ENCODE results near the gene GDI1. TPM values are rescaled to one million over a fixed set of nuclear protein-coding genes. Genes with fewer than 3 reads are reported as not detected.

GDI1 gene
- total RNA-seq, 4 donors from 2014 or later, result 64.9 to 115 (median 73.6) TPM

- 71% methylated on average over 11 of the region's 21 CpGs for WGBS
- no peaks in the 10 kb centered on the region for H3K27me3 ChIP-seq
- no peak for DNase-seq (ENCODE audit: low spot score in 2 of 2)
- no peak overlapping the region for H3K27ac ChIP-seq
- peaks cover 37% of the 10 kb centered on the region for H3K4me1 ChIP-seq
- H3K9me3 ChIP-seq, result no peaks in the 10 kb centered on the region
- no peak overlapping the region for H3K4me3 ChIP-seq
- no peak for TF ChIP-seq EP300 (IDR thresholded peaks at IDR 0.05)
- no peak for TF ChIP-seq POLR2AphosphoS5 (IDR thresholded peaks at IDR 0.05)
- no peak for TF ChIP-seq CTCF (IDR thresholded peaks at IDR 0.05)
- no peak for TF ChIP-seq POLR2A (IDR thresholded peaks at IDR 0.05)
- peaks cover 29% of the 10 kb centered on the region for H3K36me3 ChIP-seq
These were observed 5.2 kb downstream of the GDI1 start for GRCh38 chrX:154441984-154442707.

GRCh38 chrX:154443479-154443910 is 6.5 kb downstream of the GDI1 start:
- no peak for DNase-seq (ENCODE audit: low spot score in 2 of 2)
- Histone ChIP-seq H3K9me3 (no peaks in the 10 kb centered on the region), H3K4me1 (peaks cover 26% of the 10 kb centered on the region), H3K4me3 (peak overlapping the region; percentile 61), H3K27me3 (no peaks in the 10 kb centered on the region), H3K27ac (peak overlapping the region; percentile 64), H3K36me3 (peaks cover 31% of the 10 kb centered on the region)
- no peak for TF ChIP-seq POLR2A (IDR thresholded peaks at IDR 0.05)
- no peak for TF ChIP-seq EP300 (IDR thresholded peaks at IDR 0.05)
- TF ChIP-seq POLR2AphosphoS5 (IDR thresholded peaks at IDR 0.05), result no peak
- no peak for TF ChIP-seq CTCF (IDR thresholded peaks at IDR 0.05)
- 53% methylated on average over 5 of the region's 10 CpGs for WGBS

- Histone ChIP-seq H3K36me3 (peaks cover 38% of the 10 kb centered on the region), H3K27ac (peak within 1 kb of the TSS; percentile 64), H3K27me3 (no peaks in the 10 kb centered on the region), H3K4me3 (peak within 1 kb of the TSS; percentile 61), H3K4me1 (peaks cover 22% of the 10 kb centered on the region), H3K9me3 (no peaks in the 10 kb centered on the region)
- TF ChIP-seq POLR2A (IDR thresholded peaks at IDR 0.05) (no peak), POLR2AphosphoS5 (IDR thresholded peaks at IDR 0.05) (no peak), CTCF (IDR thresholded peaks at IDR 0.05) (no peak), EP300 (IDR thresholded peaks at IDR 0.05) (no peak)
- WGBS, result 41% methylated on average over 4 of the region's 94 CpGs
- peak in 1 of 2 donors; percentile 85 for DNase-seq (ENCODE audit: low spot score in 2 of 2)
These were observed 7.2 kb downstream of the GDI1 start, which contains the start of gene FAM50A for GRCh38 chrX:154443992-154444754. TSS of gene FAM50A (plus strand) at chrX:154444141. CDS start at chrX:154444236, 95 bp downstream.

GRCh38 chrX:154444755-154445246 is 7.8 kb downstream of the GDI1 start:
- H3K9me3 ChIP-seq, result no peaks in the 10 kb centered on the region
- WGBS, result 74% methylated on average over 7 of the region's 13 CpGs

More at GRCh38 chrX:154444755-154445246, 7.8 kb downstream of the GDI1 start:
- no peak for TF ChIP-seq POLR2A (IDR thresholded peaks at IDR 0.05)
- no peak for TF ChIP-seq EP300 (IDR thresholded peaks at IDR 0.05)
- no peak for TF ChIP-seq CTCF (IDR thresholded peaks at IDR 0.05)
- TF ChIP-seq POLR2AphosphoS5 (IDR thresholded peaks at IDR 0.05), result no peak
- Histone ChIP-seq H3K27me3 (no peaks in the 10 kb centered on the region), H3K27ac (peak overlapping the region; percentile 64), H3K36me3 (peaks cover 41% of the 10 kb centered on the region), H3K4me3 (peak overlapping the region; percentile 61), H3K4me1 (peaks cover 22% of the 10 kb centered on the region)
- no peak for DNase-seq (ENCODE audit: low spot score in 2 of 2)
